Stimulated activated CD8-positive, alpha-beta memory T cell treated with anti-CD3 and anti-CD28 coated beads, Interleukin-12 subunit alpha, Interleukin-12 subunit beta, amount 100 ng/mL, for 24 hours (primary cell): ENCODE data around the gene USP12.
"Not testable (repeated sequence)": the region's sequence is repeated elsewhere in the genome, so short reads cannot be mapped to it uniquely, and the experiment has no call there.

Experiments used
- DNase-seq: peaks from one replicate; pipeline ENCODE4 v3.0.0-alpha.2; 2020; ENCODE audit errors: extremely low read depth

The USP12 gene

DNA sequence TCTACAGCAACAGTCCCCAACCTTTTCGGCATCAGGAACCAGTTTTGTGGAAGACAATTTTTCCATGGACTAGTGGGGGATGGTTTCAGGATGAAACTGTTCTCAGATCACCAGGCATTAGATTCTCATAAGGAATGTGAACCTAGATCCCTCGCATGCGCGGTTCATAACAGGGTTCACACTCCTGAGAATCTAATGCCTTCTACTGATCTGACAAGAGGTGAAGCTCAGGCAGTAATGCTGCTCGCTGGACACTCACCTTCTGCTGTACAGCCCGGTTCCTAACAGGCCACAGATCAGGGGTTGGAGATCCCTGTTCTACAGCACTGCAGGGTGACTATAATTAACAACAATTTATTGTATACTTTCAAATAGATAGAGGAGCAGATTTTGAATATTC is 21.9 kb downstream of the USP12 start:
- no peak for DNase-seq

DNA sequence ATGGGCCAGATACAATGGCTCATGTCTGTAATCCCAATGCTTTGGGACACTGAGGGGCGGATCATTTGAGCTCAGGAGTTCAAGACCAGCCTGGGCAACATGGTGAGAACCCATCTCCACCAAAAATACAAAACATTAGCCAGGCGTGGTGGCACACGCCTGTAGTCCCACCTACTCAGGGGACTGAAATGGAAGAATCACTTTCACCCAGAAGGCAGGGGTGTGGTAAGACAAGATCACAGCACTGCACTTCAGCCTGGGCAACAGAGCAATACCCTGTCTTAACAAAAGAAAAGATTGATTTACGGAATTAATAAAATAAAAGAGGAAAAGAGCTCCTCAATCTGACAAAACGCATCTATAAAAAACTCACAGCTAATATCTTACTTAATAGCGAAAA is 22.7 kb downstream of the USP12 start:
- no peak for DNase-seq

DNA sequence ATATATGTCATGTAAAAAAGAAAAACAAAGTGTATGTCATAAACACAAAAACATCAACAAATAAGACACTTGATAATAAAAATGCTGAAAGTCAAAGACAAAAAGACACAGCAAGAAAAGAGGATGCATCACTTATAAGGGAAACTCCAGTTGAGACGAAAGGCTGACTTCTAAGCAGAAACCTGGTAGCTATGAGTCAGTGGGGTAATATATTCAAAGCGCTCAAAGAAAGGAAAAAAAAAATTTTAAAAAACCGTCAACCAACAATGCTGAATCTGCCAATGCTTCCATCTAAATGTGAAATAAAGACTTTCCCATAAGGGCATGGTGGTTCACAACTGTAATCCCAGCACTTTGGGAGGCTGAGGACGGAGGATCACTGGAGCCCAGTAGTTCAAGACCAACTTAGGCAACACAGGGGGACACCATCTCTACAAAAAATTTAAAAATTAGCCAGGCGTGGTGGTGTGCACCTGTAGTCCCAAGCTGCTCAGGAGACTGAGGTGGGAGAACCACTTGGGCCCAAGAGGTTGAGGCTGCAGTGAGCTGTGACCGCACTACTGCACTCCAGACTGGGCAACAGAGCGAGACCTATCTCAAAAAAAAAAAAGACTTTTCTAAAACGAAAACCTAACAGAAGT is 24.0 kb downstream of the USP12 start:
- no peak for DNase-seq

DNA sequence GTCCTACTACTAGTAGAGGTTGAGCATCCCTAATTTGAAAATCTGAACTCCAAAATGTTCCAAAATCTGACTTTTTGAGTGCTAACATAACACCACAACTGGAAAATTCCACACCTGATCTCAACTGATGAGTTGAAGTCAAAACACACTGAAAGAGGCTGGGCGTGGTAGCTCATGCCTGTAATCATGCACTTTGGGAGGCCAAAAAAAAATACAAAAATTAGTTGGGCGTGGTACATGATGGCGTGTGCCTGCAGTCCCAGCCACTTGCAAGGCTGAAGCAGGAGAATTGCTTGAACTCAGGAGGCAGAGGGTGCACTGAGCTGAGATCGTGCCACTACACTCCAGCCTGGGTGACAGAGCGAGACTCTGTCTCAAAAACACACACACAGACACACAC is 29.9 kb downstream of the USP12 start:
- no peak for DNase-seq

DNA sequence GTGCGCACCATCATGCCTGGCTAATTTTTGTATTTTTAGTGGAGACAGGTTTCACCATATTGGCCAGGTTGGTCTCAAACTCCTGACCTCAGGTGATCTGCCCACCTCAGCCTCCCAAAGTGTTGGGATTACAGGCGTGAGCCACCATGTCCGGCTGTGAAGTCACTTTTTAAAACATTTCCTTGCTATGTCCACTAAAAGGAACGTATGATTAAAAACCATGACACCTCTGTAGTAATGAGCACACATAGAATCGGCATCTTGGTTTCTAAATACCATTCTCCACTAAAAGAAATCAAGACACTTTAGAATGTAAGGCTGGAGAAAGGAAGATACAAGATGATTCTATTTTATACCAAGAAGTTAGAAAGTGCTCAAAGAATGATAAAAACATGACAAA is 30.5 kb downstream of the USP12 start:
- DNase-seq, result not testable (repeated sequence)

DNA sequence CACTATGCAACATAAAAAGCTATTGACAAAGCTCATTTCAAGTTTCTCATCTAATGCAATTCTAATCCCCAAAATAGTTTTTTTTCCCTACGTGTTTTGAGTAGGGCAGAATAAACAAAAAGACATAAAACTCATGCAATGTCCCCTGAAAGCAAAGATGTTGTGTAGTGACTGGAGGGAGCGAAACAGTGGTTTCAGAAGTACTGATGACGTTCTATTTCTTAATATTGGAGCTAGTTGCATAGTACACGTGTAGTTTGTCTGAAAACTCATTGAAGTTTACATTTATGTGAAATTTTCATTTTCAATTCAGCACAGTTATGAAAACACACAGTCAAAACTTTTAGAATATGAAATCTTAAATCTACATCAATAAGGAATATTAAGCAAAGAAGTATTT is 31.6 kb downstream of the USP12 start:
- no peak for DNase-seq

DNA sequence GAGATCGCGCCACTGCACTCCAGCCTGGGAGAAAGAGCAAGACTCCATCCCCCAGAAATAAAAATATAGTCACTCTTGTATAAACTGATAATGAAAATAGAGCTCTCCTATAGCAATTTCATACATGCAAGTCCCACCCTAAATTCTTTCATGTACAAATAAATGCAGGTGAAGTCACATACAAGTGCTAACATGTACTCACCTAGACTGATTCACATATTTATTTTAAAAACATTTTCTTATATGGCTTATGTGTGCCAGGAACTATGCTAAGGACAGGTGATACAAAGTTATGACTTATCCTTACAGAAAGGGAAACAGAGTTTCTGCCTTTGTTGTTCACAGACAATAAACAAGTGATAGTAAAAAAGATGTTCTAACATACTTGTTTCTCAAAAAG is 32.0 kb downstream of the USP12 start:
- DNase-seq, result no peak

DNA sequence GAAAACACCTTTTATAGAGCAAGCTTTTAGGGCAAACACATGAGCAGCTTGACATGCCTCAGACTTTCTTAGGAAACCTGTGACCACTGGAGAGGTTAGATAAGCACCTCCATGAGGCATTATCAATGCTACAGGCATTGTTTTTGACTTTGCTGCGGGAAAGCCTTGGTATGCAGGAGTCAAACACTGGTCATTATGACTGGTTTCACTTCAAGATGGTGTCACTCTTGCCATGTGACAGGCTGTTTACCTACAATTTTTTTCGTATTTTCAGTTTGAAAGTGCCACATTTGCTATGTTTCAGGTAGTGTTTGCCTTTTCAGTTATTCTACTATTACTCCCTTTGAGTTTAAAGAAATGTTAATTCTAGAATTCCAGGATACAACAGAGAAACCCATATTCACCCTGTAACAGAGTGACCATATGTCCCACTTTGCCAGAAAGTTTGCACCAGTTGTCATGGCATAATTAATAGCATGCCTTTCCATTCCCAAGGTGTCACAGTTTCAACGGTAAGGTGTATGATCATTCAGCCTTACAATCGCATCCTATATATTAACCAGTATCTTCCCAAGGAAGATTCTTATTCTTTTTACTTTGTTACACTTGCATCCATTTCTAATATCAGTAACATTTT is 33.0 kb downstream of the USP12 start:
- no peak for DNase-seq

DNA sequence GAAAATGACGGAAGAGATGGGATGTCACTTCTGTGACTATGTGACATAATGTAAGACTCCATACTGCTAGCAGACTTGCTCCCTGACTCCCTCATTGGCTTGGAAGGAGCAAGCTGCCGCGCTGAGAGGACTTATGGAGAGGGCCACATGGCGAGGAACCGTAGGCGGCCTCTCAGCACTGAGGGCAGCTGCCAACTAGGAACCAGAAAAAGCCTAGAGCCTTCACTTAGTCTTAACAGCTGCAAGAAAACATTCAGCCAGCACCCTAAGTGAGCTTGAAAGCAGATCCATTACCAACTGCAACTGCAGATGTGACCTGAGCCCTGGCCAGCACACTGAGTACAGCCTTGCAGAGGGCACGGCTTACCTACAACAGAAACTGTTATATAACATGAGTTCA is 33.9 kb downstream of the USP12 start:
- DNase-seq, result no peak

DNA sequence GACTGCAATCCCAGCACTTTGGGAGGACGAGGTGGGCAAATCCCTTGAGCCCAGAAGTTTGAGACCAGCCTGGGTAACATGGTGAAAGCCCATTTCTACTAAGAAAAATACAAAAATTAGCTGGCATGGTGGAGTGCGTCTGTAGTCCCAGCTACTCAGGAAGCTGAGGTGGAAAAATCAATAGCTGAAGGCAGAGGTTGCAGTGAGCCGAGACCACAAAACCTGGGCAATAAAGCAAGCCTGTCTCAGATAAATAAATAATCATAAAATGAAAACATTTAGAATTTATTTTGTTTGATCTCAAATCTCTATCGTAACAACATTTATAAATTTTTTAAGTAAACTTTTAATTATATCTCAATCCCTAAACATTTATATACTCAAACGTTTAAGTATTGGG is 36.6 kb downstream of the USP12 start:
- no peak for DNase-seq

DNA sequence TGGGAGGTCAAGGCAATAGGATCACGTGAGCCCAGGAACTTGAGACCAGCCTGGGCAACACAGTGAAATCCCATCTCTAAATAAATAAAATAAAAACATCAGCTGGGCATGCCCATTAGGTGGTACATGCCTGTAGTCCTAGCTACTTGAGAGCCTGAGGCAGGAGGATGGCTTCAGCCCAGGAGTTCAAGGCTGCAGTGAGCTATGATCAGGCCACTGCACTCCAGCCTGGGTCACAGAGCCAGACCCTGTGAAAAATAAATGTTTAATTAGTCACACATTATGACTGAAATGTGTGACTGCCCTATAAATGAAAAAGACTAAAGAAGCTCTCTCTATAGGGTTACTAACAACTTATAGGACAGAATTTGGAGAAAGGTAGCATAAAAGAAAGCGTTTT is 37.7 kb downstream of the USP12 start:
- DNase-seq, result no peak

DNA sequence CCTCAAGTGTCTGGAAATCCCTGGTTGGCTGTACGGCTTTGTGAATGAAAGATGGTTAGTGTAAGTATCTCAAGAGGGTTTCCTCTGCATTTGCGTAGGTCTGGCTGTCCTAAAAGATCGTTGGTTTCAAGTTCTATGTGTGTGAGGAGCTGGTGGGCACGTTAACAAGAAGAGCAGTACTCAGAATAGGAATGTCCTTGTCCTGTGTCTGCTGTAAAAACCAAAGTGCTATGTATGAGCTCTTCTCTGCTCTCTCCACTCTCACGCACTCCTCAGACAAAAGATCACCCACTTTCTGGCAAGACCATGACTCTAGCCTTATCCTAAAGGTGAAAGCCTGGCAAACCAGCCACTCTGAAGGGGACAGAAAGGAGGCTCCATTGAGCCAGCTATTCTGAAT is 39.1 kb downstream of the USP12 start:
- no peak for DNase-seq

DNA sequence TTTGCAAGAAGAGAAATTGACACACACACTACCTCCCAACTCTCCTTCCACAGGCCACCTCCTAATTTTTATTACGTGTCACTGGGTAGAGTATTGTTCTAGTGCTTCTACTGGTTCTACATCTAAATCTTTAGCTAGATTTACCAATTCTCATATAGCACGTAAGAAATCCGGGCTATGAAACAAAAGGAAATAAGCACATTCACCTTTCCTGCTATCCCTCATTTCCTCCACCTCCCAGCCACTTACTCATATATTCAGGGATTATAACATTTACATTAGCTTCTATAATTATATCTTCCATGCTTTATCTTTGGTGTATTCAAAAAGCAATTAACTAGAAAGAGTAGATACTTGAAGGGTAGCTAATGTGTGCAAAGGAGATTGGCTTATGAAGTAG is 39.7 kb downstream of the USP12 start:
- DNase-seq, result no peak

DNA sequence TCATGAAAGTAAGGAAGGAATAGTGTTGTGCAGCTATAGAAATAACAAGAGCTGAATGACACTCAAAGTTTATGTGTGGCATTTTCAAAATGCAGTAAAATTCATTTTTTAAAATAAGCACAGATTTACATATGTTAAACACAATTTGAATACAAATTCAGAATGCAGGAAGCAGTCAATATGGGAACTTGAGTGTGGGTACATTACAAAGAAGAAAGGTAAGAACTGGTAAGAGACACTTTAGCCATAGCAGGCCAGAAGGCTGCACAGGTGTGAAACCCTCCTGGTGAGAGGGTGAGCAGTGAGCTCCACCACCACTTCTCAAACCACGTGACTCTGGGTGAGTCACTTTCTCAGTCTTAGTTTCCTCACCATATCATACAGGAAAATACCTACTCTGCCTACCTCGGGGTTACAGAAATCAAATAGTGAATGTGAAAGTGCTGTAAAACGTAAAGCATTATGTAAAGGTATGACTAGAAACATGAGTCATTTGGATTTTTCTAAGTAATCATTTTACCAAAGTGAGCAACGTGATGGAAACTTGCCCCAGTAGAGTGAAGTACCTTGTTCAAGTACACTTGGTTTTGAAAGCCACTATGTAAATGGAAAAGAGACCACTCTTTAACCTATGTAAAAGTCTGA is 40.5 kb downstream of the USP12 start:
- peak; percentile 55 for DNase-seq

DNA sequence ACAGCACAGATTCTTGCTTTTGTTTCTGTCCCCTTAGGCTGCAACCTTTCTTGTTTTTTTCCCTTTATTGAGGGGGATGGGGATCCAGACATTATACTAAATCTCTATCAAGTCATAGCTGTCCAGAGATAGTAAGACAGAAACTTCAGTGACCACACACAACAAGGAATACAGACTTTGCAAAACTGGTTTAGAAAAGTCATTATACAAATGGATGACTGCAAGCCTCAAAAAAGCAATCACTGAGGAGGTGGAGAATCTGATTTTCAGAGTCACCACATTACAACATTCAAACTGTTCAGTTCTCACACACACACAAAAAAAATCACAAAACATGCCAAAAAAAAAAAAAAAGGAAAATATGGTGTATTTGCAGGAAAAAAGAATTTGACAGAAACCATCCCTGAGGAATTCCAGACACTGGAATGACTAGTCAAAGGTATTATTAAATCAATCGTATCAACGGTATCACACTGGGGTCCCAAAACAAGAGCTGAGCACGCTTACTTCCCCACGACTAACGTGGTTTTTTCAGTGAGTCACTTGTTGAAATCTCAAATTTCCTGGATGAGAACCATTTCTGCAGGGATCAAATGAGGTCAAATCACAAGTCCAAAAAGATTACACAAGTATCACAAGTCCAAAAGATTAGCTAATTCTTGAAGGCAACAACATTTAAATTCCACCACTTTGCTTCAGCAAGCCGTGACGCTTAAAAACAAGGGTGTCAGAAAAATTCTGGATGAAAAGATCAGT is 41.2 kb downstream of the USP12 start:
- no peak for DNase-seq

DNA sequence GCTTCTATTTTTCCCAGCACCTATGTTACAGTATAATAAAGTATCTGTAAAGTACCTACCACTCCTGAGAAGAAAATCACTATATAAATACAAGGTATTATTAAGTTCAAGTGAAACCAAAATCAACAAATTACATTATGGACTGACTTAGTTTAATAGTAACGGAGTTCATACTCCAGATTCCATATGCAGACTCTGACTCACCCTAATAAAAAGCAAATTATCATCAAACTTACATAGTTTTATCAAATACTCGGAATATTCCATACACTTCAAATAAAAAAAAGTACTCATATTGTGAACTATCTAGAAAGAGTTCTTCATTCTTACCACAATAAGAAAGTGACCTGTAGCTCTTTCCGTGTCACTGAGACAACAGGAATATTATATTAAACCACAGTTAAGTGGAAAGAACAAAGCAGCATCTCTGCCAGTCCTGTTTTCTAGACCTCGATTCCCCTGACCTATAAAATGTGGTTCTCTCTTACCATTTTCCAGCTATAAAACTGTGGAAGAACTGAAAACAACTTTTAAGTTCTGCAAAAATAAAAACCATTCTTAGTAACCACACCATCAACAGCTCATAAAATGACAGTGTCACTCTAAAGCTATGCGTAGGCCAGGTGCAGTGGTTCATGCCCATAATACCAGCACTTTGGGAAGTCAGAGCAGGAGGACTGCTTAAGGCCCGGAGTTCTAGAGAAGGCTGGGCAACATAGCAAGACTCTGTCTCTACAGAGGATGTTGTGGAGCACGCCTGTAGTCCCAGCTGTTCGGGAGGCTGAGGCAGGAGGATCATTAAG is 42.6 kb downstream of the USP12 start:
- DNase-seq, result no peak

DNA sequence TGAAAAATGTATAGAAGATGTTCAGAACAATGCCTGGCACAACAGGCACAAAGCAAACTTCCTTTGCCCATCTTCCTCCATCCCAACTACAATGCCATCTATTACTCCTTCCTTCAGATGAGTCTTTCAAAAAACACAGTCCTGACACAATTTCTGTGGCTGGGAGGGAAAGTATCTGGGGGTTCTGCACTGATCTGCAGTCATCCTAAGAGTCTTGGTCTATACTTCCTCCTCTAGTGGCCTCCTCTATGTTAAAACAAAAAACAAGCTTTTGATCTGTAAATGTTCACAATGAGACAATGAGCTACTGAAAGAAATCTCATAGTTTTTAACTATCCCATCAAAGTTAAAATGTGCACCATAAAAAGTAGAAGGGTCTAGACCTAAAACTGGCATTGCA is 44.8 kb downstream of the USP12 start:
- no peak for DNase-seq

DNA sequence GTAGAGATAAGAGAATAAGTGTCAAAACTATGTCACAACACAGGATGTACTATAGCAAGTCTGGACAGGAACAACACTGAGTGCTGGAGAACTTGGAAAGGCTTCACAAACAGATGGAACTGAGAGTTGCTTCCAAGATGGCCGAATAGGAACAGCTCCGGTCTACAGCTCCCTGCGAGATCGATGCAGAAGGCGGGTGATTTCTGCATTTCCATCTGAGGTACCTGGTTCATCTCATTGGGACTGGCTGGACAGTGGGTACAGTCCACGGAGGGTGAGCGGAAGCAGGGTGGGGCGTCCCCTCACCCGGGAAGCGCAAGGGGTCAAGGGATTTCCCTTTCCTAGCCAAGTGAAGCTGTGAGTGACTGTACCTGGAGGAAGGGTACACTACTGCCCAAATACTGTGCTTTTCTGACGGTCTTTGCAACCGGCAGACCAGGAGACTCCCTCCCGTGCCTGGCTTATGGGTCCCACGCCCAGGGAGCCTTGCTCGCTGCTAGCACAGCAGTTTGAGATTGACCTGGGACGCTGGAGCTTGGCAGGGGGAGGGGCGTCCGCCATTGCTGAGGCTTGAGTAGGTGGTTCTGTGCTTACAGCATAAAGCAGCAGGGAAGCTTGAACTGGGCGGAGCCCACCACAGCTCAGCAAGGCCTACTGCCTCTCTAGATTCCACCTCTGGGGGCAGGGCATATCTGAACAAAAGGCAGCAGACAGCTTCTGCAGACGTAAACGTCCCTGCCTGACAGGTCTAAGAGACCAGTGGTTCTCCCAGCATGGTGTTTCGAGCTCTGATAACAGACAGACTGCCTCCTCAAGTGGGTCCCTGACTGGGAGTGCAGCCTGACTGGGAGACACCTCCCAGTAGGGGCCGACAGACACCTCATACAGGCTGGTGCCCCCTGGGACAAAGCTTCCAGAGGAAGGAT is 46.0 kb downstream of the USP12 start:
- DNase-seq, result no peak

DNA sequence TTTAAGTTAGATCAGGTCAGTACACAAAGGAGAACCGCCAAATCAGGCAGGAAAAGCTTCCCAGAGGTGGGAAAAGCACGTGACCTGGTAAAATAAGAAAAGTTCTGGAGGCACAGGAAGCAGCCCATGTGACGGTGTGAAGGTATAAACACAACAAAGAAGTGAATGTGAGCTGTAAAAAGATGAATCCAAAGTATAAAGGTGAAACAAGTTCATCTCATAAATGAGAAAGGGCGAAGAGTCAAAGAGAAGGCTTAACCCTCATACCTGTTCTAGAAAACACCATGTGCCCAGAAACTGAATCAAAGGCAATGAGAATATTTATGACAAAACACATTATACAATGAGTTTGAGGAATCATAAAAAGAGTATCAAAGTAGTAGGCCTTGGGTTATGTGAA is 47.0 kb downstream of the USP12 start:
- DNase-seq, result no peak

DNA sequence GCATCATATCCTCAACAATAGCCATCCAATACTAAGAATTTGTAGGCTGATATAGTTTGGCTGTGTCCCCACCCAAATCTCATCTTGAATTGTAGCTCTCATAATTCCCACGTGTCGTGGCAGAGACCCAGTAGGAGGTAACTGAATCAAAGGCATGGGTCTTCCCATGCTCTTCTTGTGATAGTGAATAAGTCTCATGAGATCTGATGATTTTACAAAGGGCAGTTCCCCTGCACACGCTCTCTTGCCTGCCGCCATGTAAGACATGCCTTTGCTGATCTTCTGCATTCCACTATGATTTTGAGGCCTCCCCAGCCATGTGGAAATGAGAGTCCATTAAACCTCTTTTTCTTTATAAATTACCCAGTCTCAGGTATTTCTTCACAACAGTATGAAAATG is 48.2 kb downstream of the USP12 start:
- not testable (repeated sequence) for DNase-seq

DNA sequence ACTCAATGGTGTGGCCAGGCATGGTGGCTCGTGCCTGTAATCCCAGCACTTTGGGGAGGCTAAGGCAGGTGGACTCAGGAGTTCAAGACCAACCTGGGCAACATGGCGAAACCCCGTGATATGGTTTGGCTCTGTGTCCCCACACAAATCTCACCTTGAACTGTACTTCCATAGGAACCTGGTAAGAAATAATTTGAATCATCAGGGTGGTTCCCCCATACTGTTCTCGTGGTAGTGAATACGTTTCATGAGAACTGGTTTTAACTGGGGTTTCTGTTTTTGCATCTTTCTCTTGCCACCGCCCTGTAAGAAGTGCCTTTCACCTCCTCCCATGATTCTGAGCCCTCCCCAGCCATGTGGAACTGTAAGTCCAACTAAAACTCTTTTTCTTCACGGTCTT is 49.6 kb downstream of the USP12 start:
- no peak for DNase-seq
